Pulmonary artery endothelial cell (primary cell): ENCODE measurements around the gene AKAP6. TPM values are rescaled to one million over a fixed set of nuclear protein-coding genes. Genes with fewer than 3 reads are reported as not detected.

Experiments used
- DNase-seq: peaks from one replicate; pipeline ENCODE4 v3.0.0-alpha.2; 2011; ENCODE audit warnings: low read depth, low spot score
- total RNA-seq: library from RNA; depleted of rRNA; stranded (reverse); fragments of >200 nt; gene quantifications from 2 replicates; pipeline ENCODE4 v1.2.3, GENCODE V29; 2014

AKAP6 gene
- total RNA-seq, 1 donor from 2014 or later = 0.26 TPM

GRCh38 chr14:32650665-32651064 lies 321.6 kb downstream of the AKAP6 start:
- no peak for DNase-seq

GRCh38 chr14:32654106-32654505 lies 325.0 kb downstream of the AKAP6 start:
- DNase-seq = no peak

GRCh38 chr14:32656601-32657000 lies 327.5 kb downstream of the AKAP6 start:
- no peak for DNase-seq

- DNase-seq = no peak
These were observed 328.0 kb downstream of the AKAP6 start for GRCh38 chr14:32657081-32657480.

GRCh38 chr14:32661216-32661615 lies 332.1 kb downstream of the AKAP6 start:
- no peak for DNase-seq

GRCh38 chr14:32662211-32662610 lies 333.1 kb downstream of the AKAP6 start:
- DNase-seq = no peak

GRCh38 chr14:32666308-32666707 lies 337.2 kb downstream of the AKAP6 start:
- no peak for DNase-seq

GRCh38 chr14:32667287-32667686 lies 338.2 kb downstream of the AKAP6 start:
- DNase-seq = no peak

- DNase-seq = no peak
These were observed 338.7 kb downstream of the AKAP6 start for GRCh38 chr14:32667791-32668190.

- no peak for DNase-seq
These were observed 340.3 kb downstream of the AKAP6 start for GRCh38 chr14:32669391-32669790.

GRCh38 chr14:32675433-32675832 lies 346.3 kb downstream of the AKAP6 start:
- no peak for DNase-seq

- DNase-seq = no peak
These were observed 348.2 kb downstream of the AKAP6 start for GRCh38 chr14:32677129-32677780.

GRCh38 chr14:32678088-32678487 lies 349.0 kb downstream of the AKAP6 start:
- no peak for DNase-seq

GRCh38 chr14:32679927-32680612 lies 351.0 kb downstream of the AKAP6 start:
- DNase-seq = no peak

- DNase-seq = no peak
These were observed 352.5 kb downstream of the AKAP6 start for GRCh38 chr14:32681598-32681997.

- no peak for DNase-seq
These were observed 353.1 kb downstream of the AKAP6 start for GRCh38 chr14:32682214-32682613.

GRCh38 chr14:32683679-32684078 lies 354.6 kb downstream of the AKAP6 start:
- DNase-seq = no peak

- DNase-seq = no peak
These were observed 359.8 kb downstream of the AKAP6 start for GRCh38 chr14:32688941-32689340.

GRCh38 chr14:32692441-32692840 lies 363.3 kb downstream of the AKAP6 start:
- no peak for DNase-seq

GRCh38 chr14:32693114-32693513 lies 364.0 kb downstream of the AKAP6 start:
- no peak for DNase-seq

GRCh38 chr14:32694795-32695449 lies 365.8 kb downstream of the AKAP6 start:
- DNase-seq = no peak

GRCh38 chr14:32696325-32697091 lies 367.4 kb downstream of the AKAP6 start:
- no peak for DNase-seq
